ENCODE measurements around the gene NSMCE1. TPM values are rescaled to one million over a fixed set of nuclear protein-coding genes. Genes with fewer than 3 reads are reported as not detected.

NSMCE1 gene
- total RNA-seq, 1 experiment from 2014 or later: 19.3 TPM

DNA sequence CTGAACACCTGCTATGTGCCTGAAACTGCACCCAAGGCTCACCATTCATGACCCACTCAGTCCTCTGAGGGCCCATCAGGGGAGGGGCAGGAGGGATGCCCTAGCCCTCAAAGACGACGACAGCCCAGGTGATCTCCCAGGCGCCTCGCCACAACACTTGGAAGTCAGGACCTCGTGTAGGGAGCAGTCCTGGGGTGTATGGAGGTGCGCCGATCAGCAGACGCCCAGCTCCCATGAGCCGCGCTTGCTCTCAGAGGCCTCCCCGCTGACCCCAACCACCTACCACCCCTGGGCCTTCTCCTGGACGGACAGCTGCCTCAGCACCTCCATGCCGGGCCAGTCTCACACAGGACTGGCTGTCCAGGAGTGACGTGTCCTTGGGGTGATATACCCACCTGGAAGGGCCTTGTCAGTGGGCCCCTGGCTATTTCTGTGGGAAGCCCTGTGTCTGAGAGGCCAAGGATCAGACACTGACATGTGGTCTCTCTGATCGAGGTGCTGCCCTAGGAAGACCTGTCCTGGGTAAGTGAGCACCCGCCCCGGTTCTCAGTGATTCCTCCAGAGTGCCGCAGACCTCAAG, 38.6 kb downstream of the NSMCE1 start:
- Histone ChIP-seq H2AFZ (ENCODE audit: low read length) (no peak overlapping the region), H2BK5ac (ENCODE audit: insufficient read length, low read length) (no peak overlapping the region), H2AK5ac (ENCODE audit: insufficient read length, low read length) (no peak overlapping the region), H3K14ac (ENCODE audit: insufficient read depth, low read length) (no peak overlapping the region; the same call in 1 of the 2 replicates), H2BK120ac (ENCODE audit: low read depth, low read length, poor library complexity, severe bottlenecking) (no peak overlapping the region), H3T11ph (ENCODE audit: low read length) (no peak overlapping the region), H3K79me1 (ENCODE audit: insufficient read depth, low read depth, low read length, poor library complexity, severe bottlenecking) (no peaks in the 10 kb centered on the region), H3K23ac (ENCODE audit: insufficient read length, low read depth, low read length) (no peak overlapping the region), H3K27me3 (ENCODE audit: insufficient read depth, low read length) (no peaks in the 10 kb centered on the region), H2BK12ac (ENCODE audit: insufficient read length, low read depth, low read length) (no peak overlapping the region), H4K91ac (ENCODE audit: insufficient read length, low read depth, low read length) (no peak overlapping the region), H3K4me1 (ENCODE audit: insufficient read depth, low read length) (no peaks in the 10 kb centered on the region), H2BK15ac (ENCODE audit: low read depth, low read length) (no peak overlapping the region), H3K79me2 (ENCODE audit: insufficient read depth, low read length) (no peaks in the 10 kb centered on the region), H3K4me2 (ENCODE audit: insufficient read depth, insufficient read length, low read length) (no peak overlapping the region), H3K23me2 (ENCODE audit: insufficient read length, low read depth, low read length, poor library complexity, severe bottlenecking) (no peaks in the 10 kb centered on the region), H3K18ac (ENCODE audit: insufficient read length, low read depth, low read length) (no peak overlapping the region), H4K20me1 (ENCODE audit: control insufficient read depth, insufficient read depth, insufficient read length) (no peaks in the 10 kb centered on the region), H3K9me3 (ENCODE audit: control insufficient read depth, low read depth, low read length) (no peaks in the 10 kb centered on the region), H4K8ac (replicated peaks; ENCODE audit: insufficient read length, low read depth, low read length) (no peak overlapping the region), H3K4ac (ENCODE audit: low read depth, low read length) (no peak overlapping the region), H4K5ac (ENCODE audit: insufficient read length, low read depth, low read length) (no peak overlapping the region), H3K27ac (ENCODE audit: insufficient read length, low read depth, low read length) (no peak overlapping the region), H2BK20ac (ENCODE audit: low read depth, low read length, poor library complexity, severe bottlenecking) (no peak overlapping the region), H3K56ac (ENCODE audit: insufficient read length, low read depth, low read length) (no peak overlapping the region), H3K9ac (ENCODE audit: extremely low read depth, insufficient read length, low read length) (no peak overlapping the region)
- Mint-ChIP-seq H3K27ac (no peak overlapping the region; a peak in 1 of 7 replicates), H3K4me3 (no peak overlapping the region), H3K9me3 (no peaks in the 10 kb centered on the region), H3K4me1 (peaks cover 3% of the 10 kb centered on the region in 2 experiments; a peak in 3 of 4 replicates), H3K36me3 (ENCODE audit: insufficient read depth in 1 of 3, low read depth in 3 of 3) (0 out of 7 replicates have a peak, but pooled peaks cover 0 to 2% (median 0%) of the 10 kb centered on the region in 3 experiments), H3K27me3 (ENCODE audit: low read depth) (no peaks in the 10 kb centered on the region)
- no CpG with 5 or more reads among the region's 18 CpGs for WGBS (ENCODE audit: extremely low coverage, insufficient read length, low lambda C conversion rate)
- DNase-seq: no peak
- TF ChIP-seq, protein P1, sequence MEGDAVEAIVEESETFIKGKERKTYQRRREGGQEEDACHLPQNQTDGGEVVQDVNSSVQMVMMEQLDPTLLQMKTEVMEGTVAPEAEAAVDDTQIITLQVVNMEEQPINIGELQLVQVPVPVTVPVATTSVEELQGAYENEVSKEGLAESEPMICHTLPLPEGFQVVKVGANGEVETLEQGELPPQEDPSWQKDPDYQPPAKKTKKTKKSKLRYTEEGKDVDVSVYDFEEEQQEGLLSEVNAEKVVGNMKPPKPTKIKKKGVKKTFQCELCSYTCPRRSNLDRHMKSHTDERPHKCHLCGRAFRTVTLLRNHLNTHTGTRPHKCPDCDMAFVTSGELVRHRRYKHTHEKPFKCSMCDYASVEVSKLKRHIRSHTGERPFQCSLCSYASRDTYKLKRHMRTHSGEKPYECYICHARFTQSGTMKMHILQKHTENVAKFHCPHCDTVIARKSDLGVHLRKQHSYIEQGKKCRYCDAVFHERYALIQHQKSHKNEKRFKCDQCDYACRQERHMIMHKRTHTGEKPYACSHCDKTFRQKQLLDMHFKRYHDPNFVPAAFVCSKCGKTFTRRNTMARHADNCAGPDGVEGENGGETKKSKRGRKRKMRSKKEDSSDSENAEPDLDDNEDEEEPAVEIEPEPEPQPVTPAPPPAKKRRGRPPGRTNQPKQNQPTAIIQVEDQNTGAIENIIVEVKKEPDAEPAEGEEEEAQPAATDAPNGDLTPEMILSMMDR (conservative IDR thresholded peaks at IDR 0.05): no peak

Measured in H9 (cell line).